Upper lobe of left lung (tissue), 6 donors: ENCODE measurements around the gene ARHGAP23. TPM values are rescaled to one million over a fixed set of nuclear protein-coding genes. Genes with fewer than 3 reads are reported as not detected.
A peak's percentile ranks its signal among the peaks of the same experiment; 100 is the strongest.

Source experiments
- ATAC-seq, 2 donors: fragments of 200-7000 bp; cut with Tn5 transposase; one replicate each; pipeline ENCODE4 v1.9.1; 2022; ENCODE audit warnings: mild to moderate bottlenecking in 2 of 2, moderate library complexity in 2 of 2; ENCODE audit not compliant: low FRiP score in 2 of 2
- DNase-seq, 2 donors: peaks; one replicate each; pipeline ENCODE4 v3.0.0-alpha.2; 2019 to 2020
- H3K27ac ChIP-seq, 4 donors: fragments of 200-600 bp; sonication (generic); one replicate each; pipeline ENCODE4 v1.5.1; 2016 to 2019
- H3K27me3 ChIP-seq, 4 donors: fragments of 200-600 bp; sonication (generic); one replicate each; pipeline ENCODE4 v1.5.1; 2017 to 2019
- H3K36me3 ChIP-seq, 4 donors: fragments of 200-600 bp; sonication (generic); one replicate each; pipeline ENCODE4 v1.5.1; 2016 to 2019
- H3K4me1 ChIP-seq, 4 donors: fragments of 200-600 bp; sonication (generic); one replicate each; pipeline ENCODE4 v1.5.1; 2018 to 2019
- H3K4me3 ChIP-seq, 4 donors: fragments of 200-600 bp; sonication (generic); one replicate each; pipeline ENCODE4 v1.5.1; 2017 to 2019; ENCODE audit warnings: mild to moderate bottlenecking in 2 of 4, moderate library complexity in 1 of 4
- H3K9me3 ChIP-seq, 4 donors: fragments of 200-600 bp; sonication (generic); one replicate each; pipeline ENCODE4 v1.5.1; 2018 to 2019
- EP300 ChIP-seq, 4 donors: sonication (generic); formaldehyde crosslinking; IDR thresholded peaks; one replicate each; pipeline ENCODE4 v1.5.1; 2017; ENCODE audit warnings: antibody characterized with exemption in 4 of 4, control low read depth in 2 of 4
- POLR2A ChIP-seq, 4 donors: fragments of 450-650 bp; IDR thresholded peaks; one replicate each; pipeline ENCODE4 v1.5.1; 2016 to 2017; ENCODE audit warnings: antibody characterized with exemption in 4 of 4, mild to moderate bottlenecking in 2 of 4
- POLR2AphosphoS5 ChIP-seq, 2 donors: sonication (generic); formaldehyde crosslinking; IDR thresholded peaks; one replicate each; pipeline ENCODE4 v1.5.1; 2017; ENCODE audit warnings: antibody characterized with exemption in 2 of 2
- WGBS, 2 donors: methylation state at CpG; one replicate each; pipeline ENCODE4 v1.1.5; 2017 to 2018; 5-methylcytosine and 5-hydroxymethylcytosine counted together
- total RNA-seq, 6 donors: library from RNA; depleted of rRNA in 4 of 6; stranded (reverse); fragments of >200 nt in 4 of 6; gene quantifications; one replicate each; pipeline versions ENCODE4 v1.1.0 to v1.2.1, GENCODE V29; 2016 to 2021
- TF ChIP-seq, protein P1 (sequence below), 6 experiments: fragments of 450-650 bp in 4 of 6; fragments of 200-600 bp in 2 of 6; sonication (generic) in 2 of 6; IDR thresholded peaks; one replicate each; pipeline ENCODE4 v1.5.1; 2016 to 2019; ENCODE audit warnings: antibody characterized with exemption in 6 of 6
- donor health status: DM: no; HTN: no; CAD: no; lungs with moderate emphysema.
- donor health status: DM: no; HTN: yes; CAD: no; lungs with severe emphysema.

The ARHGAP23 gene
- total RNA-seq, 6 donors from 2014 or later: 30.4 to 104 (median 70.1) TPM

- no peaks in the 10 kb centered on the region for H3K4me1 ChIP-seq
- ATAC-seq (no peak), DNase-seq (no peak)
- H3K27ac ChIP-seq: no peak overlapping the region
- no peaks in the 10 kb centered on the region for H3K9me3 ChIP-seq
- 79 to 82% methylated on average over 4 of the region's 4 CpGs for WGBS, 2 donors
- H3K27me3 ChIP-seq: no peaks in the 10 kb centered on the region
- peaks cover 18 to 66% (median 50%) of the 10 kb centered on the region in 4 donors for H3K36me3 ChIP-seq
- no peak overlapping the region for H3K4me3 ChIP-seq
- no peak for TF ChIP-seq EP300 (IDR thresholded peaks at IDR 0.05)
- no peak for TF ChIP-seq POLR2AphosphoS5 (IDR thresholded peaks at IDR 0.05)
- TF ChIP-seq POLR2A (IDR thresholded peaks at IDR 0.05): no peak
- TF ChIP-seq, protein P1, sequence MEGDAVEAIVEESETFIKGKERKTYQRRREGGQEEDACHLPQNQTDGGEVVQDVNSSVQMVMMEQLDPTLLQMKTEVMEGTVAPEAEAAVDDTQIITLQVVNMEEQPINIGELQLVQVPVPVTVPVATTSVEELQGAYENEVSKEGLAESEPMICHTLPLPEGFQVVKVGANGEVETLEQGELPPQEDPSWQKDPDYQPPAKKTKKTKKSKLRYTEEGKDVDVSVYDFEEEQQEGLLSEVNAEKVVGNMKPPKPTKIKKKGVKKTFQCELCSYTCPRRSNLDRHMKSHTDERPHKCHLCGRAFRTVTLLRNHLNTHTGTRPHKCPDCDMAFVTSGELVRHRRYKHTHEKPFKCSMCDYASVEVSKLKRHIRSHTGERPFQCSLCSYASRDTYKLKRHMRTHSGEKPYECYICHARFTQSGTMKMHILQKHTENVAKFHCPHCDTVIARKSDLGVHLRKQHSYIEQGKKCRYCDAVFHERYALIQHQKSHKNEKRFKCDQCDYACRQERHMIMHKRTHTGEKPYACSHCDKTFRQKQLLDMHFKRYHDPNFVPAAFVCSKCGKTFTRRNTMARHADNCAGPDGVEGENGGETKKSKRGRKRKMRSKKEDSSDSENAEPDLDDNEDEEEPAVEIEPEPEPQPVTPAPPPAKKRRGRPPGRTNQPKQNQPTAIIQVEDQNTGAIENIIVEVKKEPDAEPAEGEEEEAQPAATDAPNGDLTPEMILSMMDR (IDR thresholded peaks at IDR 0.05): no peak
These were observed 26.8 kb upstream of the ARHGAP23 start for GRCh38 chr17:38401459-38401858.

DNA sequence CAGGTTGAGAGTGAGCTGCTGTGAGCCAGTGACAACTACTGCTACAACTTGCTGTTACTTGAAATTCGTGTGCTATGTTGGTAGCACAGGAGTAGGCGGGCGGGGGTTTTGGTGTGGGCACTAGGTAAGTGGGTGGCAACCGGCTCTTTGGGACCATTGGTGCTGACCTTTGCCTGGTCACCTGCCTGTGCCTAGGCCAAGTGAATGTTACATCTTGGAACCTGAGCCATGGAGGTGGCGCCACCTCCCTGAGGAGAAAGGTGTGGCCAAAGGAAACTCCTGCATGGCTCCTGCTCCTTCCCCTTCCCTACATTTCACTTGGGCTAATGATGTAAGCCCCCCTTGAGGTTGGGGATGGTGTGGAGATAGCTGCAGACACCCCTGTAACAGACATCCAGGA lies 25.4 kb upstream of the ARHGAP23 start:
- no peaks in the 10 kb centered on the region for H3K4me1 ChIP-seq
- H3K36me3 ChIP-seq: peaks cover 15 to 52% (median 37%) of the 10 kb centered on the region in 4 donors
- no peak overlapping the region for H3K27ac ChIP-seq
- no peaks in the 10 kb centered on the region for H3K27me3 ChIP-seq
- H3K9me3 ChIP-seq: no peaks in the 10 kb centered on the region
- H3K4me3 ChIP-seq: no peak overlapping the region
- DNase-seq (no peak), ATAC-seq (no peak)
- 90 to 96% methylated on average over 5 of the region's 5 CpGs for WGBS, 2 donors
- TF ChIP-seq EP300 (IDR thresholded peaks at IDR 0.05) (no peak), POLR2A (IDR thresholded peaks at IDR 0.05) (no peak), POLR2AphosphoS5 (IDR thresholded peaks at IDR 0.05) (no peak)
- TF ChIP-seq, protein P1 (IDR thresholded peaks at IDR 0.05): no peak

GRCh38 chr17:38403491-38403890 lies 24.8 kb upstream of the ARHGAP23 start:
- ATAC-seq (peak in 1 of 2 donors; percentile 74), DNase-seq (no peak)
- H3K27me3 ChIP-seq: no peaks in the 10 kb centered on the region
- peaks cover 15 to 46% (median 34%) of the 10 kb centered on the region in 4 donors for H3K36me3 ChIP-seq
- no peaks in the 10 kb centered on the region for H3K9me3 ChIP-seq
- no peak overlapping the region for H3K4me3 ChIP-seq
- TF ChIP-seq POLR2AphosphoS5 (IDR thresholded peaks at IDR 0.05) (no peak), POLR2A (IDR thresholded peaks at IDR 0.05) (no peak), EP300 (IDR thresholded peaks at IDR 0.05) (no peak)
- TF ChIP-seq, protein P1 (IDR thresholded peaks at IDR 0.05): no peak
- WGBS, 2 donors: 57 to 74% methylated on average over 4 of the region's 4 CpGs
- H3K4me1 ChIP-seq: no peaks in the 10 kb centered on the region
- H3K27ac ChIP-seq: no peak overlapping the region

- Histone ChIP-seq H3K36me3 (peaks cover 13 to 39% (median 30%) of the 10 kb centered on the region in 4 donors), H3K4me3 (no peak overlapping the region), H3K9me3 (no peaks in the 10 kb centered on the region), H3K4me1 (no peaks in the 10 kb centered on the region), H3K27ac (no peak overlapping the region), H3K27me3 (no peaks in the 10 kb centered on the region)
- ATAC-seq: no peak
- no peak for DNase-seq
- 78 to 83% methylated on average over 16 of the region's 16 CpGs for WGBS, 2 donors
- TF ChIP-seq EP300 (IDR thresholded peaks at IDR 0.05) (no peak), POLR2A (IDR thresholded peaks at IDR 0.05) (no peak), POLR2AphosphoS5 (IDR thresholded peaks at IDR 0.05) (no peak)
- TF ChIP-seq, protein P1 (IDR thresholded peaks at IDR 0.05): no peak
These were observed 23.9 kb upstream of the ARHGAP23 start for GRCh38 chr17:38404174-38404943.

- WGBS, 2 donors: 80 to 90% methylated on average over 4 of the region's 4 CpGs
- Histone ChIP-seq H3K4me3 (no peak overlapping the region), H3K36me3 (peaks cover 3 to 26% (median 18%) of the 10 kb centered on the region in 4 donors), H3K27me3 (no peaks in the 10 kb centered on the region), H3K27ac (no peak overlapping the region), H3K4me1 (no peaks in the 10 kb centered on the region), H3K9me3 (no peaks in the 10 kb centered on the region)
- no peak for DNase-seq
- ATAC-seq: no peak
- TF ChIP-seq, protein P1 (IDR thresholded peaks at IDR 0.05): no peak
- no peak for TF ChIP-seq EP300 (IDR thresholded peaks at IDR 0.05)
- no peak for TF ChIP-seq POLR2A (IDR thresholded peaks at IDR 0.05)
- TF ChIP-seq POLR2AphosphoS5 (IDR thresholded peaks at IDR 0.05): no peak
These were observed 22.6 kb upstream of the ARHGAP23 start for GRCh38 chr17:38405654-38406053.
